Left ventricle myocardium inferior (tissue), 1 donor: ENCODE measurements around the gene GRIK1. TPM values are rescaled to one million over a fixed set of nuclear protein-coding genes. Genes with fewer than 3 reads are reported as not detected.

ENCODE experiments used
- DNase-seq: peaks from one replicate; pipeline ENCODE4 v3.0.0-alpha.2; 2020
- H3K27ac ChIP-seq: fragments of 200-600 bp; replicated peaks from 2 replicates; pipeline ENCODE4 v1.8.0; 2021
- H3K27me3 ChIP-seq: fragments of 200-600 bp; 2 replicates; pipeline ENCODE4 v1.8.0; 2021; ENCODE audit warnings: low read depth
- H3K36me3 ChIP-seq: fragments of 200-600 bp; 2 replicates; pipeline ENCODE4 v1.8.0; 2021
- H3K4me1 ChIP-seq: fragments of 200-600 bp; 2 replicates; pipeline ENCODE4 v1.8.0; 2021
- H3K4me3 ChIP-seq: fragments of 200-600 bp; 2 replicates; pipeline ENCODE4 v1.8.0; 2021; ENCODE audit warnings: mild to moderate bottlenecking, moderate library complexity
- H3K9me3 ChIP-seq: fragments of 200-600 bp; replicated peaks from 2 replicates; pipeline ENCODE4 v1.8.0; 2021
- intact Hi-C: fragments of 100-400 bp; cut with micrococcal nuclease; formaldehyde crosslinking; loops from one replicate; pipeline ENCODE4 v1.11.0; 2022
- total RNA-seq: library from RNA; stranded (reverse); fragmentation: NEBNext Ultra II Directional; extraction: Animal tissue kit (Norgen Biotek cat#: 25700); gene quantifications from one replicate; pipeline ENCODE4 v1.2.1, GENCODE V29; 2021
- TF ChIP-seq, protein P1 (sequence below): fragments of 200-600 bp; IDR thresholded peaks from 2 replicates; pipeline ENCODE4 v1.8.0; 2021; ENCODE audit warnings: antibody characterized with exemption, mild to moderate bottlenecking, borderline replicate concordance
- donor health status: DM: no; HTN: yes; CAD: no; lungs with severe emphysema.

Gene GRIK1
- total RNA-seq, 1 donor from 2014 or later, result not detected

DNA sequence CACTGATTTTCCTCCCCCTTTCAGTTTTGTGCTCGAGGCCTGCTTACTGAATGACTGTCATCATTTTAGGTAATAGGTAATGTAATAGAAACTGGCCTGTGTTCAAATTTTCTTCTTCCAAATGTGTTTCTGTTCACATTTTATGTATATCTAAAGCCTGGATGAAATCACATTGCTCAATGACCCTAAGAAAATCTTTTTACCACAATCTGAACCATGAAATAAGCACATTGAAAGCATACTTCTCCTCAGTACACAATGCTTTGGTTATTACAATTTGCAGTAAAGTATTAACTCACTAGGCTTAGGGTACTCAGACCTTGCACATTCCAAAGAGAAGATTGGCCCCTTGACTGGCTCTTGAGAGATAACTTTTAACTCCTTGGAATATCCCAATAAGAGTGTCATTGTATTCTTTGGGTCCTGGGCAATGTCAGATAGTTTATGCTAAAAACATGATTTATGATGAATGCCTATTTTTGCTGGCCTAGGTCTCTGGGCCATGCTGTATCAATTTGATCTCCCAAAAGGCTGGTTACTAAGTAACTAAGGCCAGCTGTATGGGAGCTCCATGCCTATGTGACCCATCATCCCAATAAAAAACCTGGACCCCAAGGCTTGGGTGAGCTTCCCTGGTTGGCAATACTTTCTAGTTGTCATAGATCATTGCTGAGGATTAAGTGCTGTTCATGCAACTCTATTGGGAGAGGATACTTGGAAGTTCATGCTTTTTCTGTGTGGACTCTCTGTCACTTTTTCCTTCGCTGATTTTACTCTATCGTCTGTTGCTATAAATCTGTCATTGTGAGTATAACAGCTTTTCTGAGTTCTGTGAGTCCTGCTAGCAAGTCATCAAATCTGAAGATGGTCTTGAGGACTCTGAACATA is 293.9 kb downstream of the GRIK1 start:
- H3K9me3 ChIP-seq, result no peaks in the 10 kb centered on the region
- DNase-seq, result no peak
- no peaks in the 10 kb centered on the region for H3K36me3 ChIP-seq
- TF ChIP-seq, protein P1, sequence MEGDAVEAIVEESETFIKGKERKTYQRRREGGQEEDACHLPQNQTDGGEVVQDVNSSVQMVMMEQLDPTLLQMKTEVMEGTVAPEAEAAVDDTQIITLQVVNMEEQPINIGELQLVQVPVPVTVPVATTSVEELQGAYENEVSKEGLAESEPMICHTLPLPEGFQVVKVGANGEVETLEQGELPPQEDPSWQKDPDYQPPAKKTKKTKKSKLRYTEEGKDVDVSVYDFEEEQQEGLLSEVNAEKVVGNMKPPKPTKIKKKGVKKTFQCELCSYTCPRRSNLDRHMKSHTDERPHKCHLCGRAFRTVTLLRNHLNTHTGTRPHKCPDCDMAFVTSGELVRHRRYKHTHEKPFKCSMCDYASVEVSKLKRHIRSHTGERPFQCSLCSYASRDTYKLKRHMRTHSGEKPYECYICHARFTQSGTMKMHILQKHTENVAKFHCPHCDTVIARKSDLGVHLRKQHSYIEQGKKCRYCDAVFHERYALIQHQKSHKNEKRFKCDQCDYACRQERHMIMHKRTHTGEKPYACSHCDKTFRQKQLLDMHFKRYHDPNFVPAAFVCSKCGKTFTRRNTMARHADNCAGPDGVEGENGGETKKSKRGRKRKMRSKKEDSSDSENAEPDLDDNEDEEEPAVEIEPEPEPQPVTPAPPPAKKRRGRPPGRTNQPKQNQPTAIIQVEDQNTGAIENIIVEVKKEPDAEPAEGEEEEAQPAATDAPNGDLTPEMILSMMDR, result no peak
- no peak overlapping the region for H3K27ac ChIP-seq
- H3K27me3 ChIP-seq, result no peaks in the 10 kb centered on the region
- no peaks in the 10 kb centered on the region for H3K4me1 ChIP-seq
- no peak overlapping the region for H3K4me3 ChIP-seq
- intact Hi-C loops, result no loop called here

- Histone ChIP-seq H3K27ac (no peak overlapping the region), H3K9me3 (no peaks in the 10 kb centered on the region), H3K4me1 (no peaks in the 10 kb centered on the region), H3K27me3 (no peaks in the 10 kb centered on the region), H3K4me3 (no peak overlapping the region), H3K36me3 (no peaks in the 10 kb centered on the region)
- intact Hi-C loops, result no loop called here
- no peak for DNase-seq
- TF ChIP-seq, protein P1, result no peak
Measured at GRCh38 chr21:29643289-29643688, 296.5 kb downstream of the GRIK1 start.

GRCh38 chr21:29642551-29643245 is 297.1 kb downstream of the GRIK1 start:
- no peak overlapping the region for H3K27ac ChIP-seq
- no peaks in the 10 kb centered on the region for H3K27me3 ChIP-seq
- intact Hi-C loops, result no loop called here
- DNase-seq, result no peak
- no peaks in the 10 kb centered on the region for H3K4me1 ChIP-seq
- H3K4me3 ChIP-seq, result no peak overlapping the region
- H3K36me3 ChIP-seq, result no peaks in the 10 kb centered on the region
- TF ChIP-seq, protein P1, result no peak
- no peaks in the 10 kb centered on the region for H3K9me3 ChIP-seq

GRCh38 chr21:29641635-29642550 is 297.9 kb downstream of the GRIK1 start:
- H3K9me3 ChIP-seq, result no peaks in the 10 kb centered on the region
- DNase-seq, result no peak
- H3K4me1 ChIP-seq, result no peaks in the 10 kb centered on the region
- H3K4me3 ChIP-seq, result no peak overlapping the region
- TF ChIP-seq, protein P1, result no peak
- intact Hi-C loops, result no loop called here
- H3K27me3 ChIP-seq, result no peaks in the 10 kb centered on the region
- no peak overlapping the region for H3K27ac ChIP-seq
- H3K36me3 ChIP-seq, result no peaks in the 10 kb centered on the region

- Histone ChIP-seq H3K27ac (no peak overlapping the region), H3K36me3 (no peaks in the 10 kb centered on the region), H3K9me3 (no peaks in the 10 kb centered on the region), H3K27me3 (no peaks in the 10 kb centered on the region), H3K4me3 (no peak overlapping the region), H3K4me1 (no peaks in the 10 kb centered on the region)
- TF ChIP-seq, protein P1, result no peak
- no peak for DNase-seq
- intact Hi-C loops, result no loop called here
Measured at GRCh38 chr21:29641001-29641634, 298.7 kb downstream of the GRIK1 start.
